ENCODE data around the gene OR11A1. TPM values are rescaled to one million over a fixed set of nuclear protein-coding genes. Genes with fewer than 3 reads are reported as not detected.

OR11A1 gene
- polyA plus RNA-seq, 2 of the 4 experiments (the other 2 are of a cell fraction), result not detected

DNA sequence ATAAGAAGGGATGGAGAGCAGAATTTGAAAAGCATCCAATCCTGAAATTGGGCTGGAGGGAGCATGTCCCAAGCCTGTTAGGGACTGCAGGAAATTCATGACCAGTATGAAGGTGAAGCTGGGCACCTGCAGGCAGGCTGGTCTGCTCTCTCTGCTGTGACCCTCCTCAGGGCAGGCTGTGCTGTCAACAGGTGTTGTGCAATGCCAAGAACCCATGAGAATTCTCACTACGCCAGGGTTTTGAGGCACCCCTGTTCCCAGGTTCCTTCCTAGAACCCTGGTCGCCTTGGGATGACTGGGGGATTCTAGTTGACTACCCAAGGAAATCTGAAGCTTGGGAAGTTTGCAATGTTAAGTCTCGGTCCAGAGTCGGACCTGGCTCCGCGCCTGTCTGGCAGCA lies 44.2 kb upstream of the OR11A1 start:
- WGBS (ENCODE audit: missing lambda C conversion rate), result 47% methylated on average over 2 of the region's 6 CpGs
- Histone ChIP-seq H3K9me3 (no peaks in the 10 kb centered on the region), H3K4me3 (no peak overlapping the region), H3K4me2 (no peak overlapping the region), H3K4me1 (no peaks in the 10 kb centered on the region), H3K27ac (no peak overlapping the region)
- no peak for DNase-seq (ENCODE audit: low read depth in 1 of 2, low spot score in 1 of 2)
- ChIA-PET CTCF (no interaction called here), POLR2A (no interaction called here)
- no peak for TF ChIP-seq POLR2AphosphoS2 (conservative IDR thresholded peaks at IDR 0.05; ENCODE audit: low read length)
- no peak for TF ChIP-seq HOXB13 (CRISPR knock-in tag; IDR thresholded peaks at IDR 0.05; ENCODE audit: low read depth)
- no peak for TF ChIP-seq RFX5 (IDR thresholded peaks at IDR 0.05)
- TF ChIP-seq ESRRA (IDR thresholded peaks at IDR 0.05; ENCODE audit: borderline replicate concordance, low read length), result no peak
- no peak for TF ChIP-seq RARB (CRISPR knock-in tag; IDR thresholded peaks at IDR 0.05)
- TF ChIP-seq CBX8 (IDR thresholded peaks at IDR 0.05), result no peak
- FAIRE-seq, result no peak
- no peak for ATAC-seq

DNA sequence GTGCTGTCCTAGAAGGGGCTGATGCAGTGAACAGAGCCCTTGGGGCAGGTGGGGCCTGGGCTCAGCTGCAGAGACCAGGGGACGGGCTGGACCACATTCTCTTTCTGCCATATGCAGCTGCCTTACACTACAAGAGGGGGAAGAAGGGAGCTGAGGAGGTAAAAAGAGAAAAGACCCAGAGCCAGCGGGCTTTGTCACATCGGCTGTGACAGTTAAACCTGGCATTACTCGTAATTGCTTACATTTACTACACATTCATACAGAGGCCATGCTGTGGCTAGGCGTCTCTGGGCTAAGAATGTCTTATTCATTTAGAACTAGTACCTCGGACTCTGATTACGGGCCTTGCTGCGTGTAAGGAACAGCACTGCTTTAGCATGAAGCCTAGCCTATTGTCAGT lies 43.7 kb upstream of the OR11A1 start:
- Histone ChIP-seq H3K4me3 (no peak overlapping the region), H3K4me2 (no peak overlapping the region), H3K27ac (no peak overlapping the region), H3K4me1 (no peaks in the 10 kb centered on the region), H3K9me3 (no peaks in the 10 kb centered on the region)
- no peak for ATAC-seq
- FAIRE-seq, result no peak
- WGBS (ENCODE audit: missing lambda C conversion rate), result 39% methylated on average over 8 of the region's 8 CpGs
- no peak for DNase-seq (ENCODE audit: low read depth in 1 of 2, low spot score in 1 of 2)
- TF ChIP-seq CTCF (IDR thresholded peaks at IDR 0.05), result no peak
- ChIA-PET CTCF (no interaction called here), POLR2A (no interaction called here)

- 39% methylated on average over 5 of the region's 5 CpGs for WGBS (ENCODE audit: missing lambda C conversion rate)
- no peak for DNase-seq (ENCODE audit: low read depth in 1 of 2, low spot score in 1 of 2)
- TF ChIP-seq NPAS2 (CRISPR knock-in tag; IDR thresholded peaks at IDR 0.05; ENCODE audit: borderline replicate concordance), result no peak
- no peak for TF ChIP-seq NFE2L2 (conservative IDR thresholded peaks at IDR 0.05; ENCODE audit: low read length)
- no peak for TF ChIP-seq SMC3 (IDR thresholded peaks at IDR 0.05)
- no peak for TF ChIP-seq USF2 (IDR thresholded peaks at IDR 0.05)
- TF ChIP-seq FOSL2 (IDR thresholded peaks at IDR 0.05), result no peak
- no peak for TF ChIP-seq FOSL2 (CRISPR knock-in tag; IDR thresholded peaks at IDR 0.05)
- TF ChIP-seq FOSB (CRISPR knock-in tag; IDR thresholded peaks at IDR 0.05), result no peak
- no peak for TF ChIP-seq MYC (IDR thresholded peaks at IDR 0.05; ENCODE audit: borderline replicate concordance, low read length)
- no peak for ATAC-seq
- Histone ChIP-seq H3K27ac (no peak overlapping the region), H3K4me3 (no peak overlapping the region), H3K4me2 (no peak overlapping the region), H3K9me3 (no peaks in the 10 kb centered on the region), H3K4me1 (no peaks in the 10 kb centered on the region)
- POLR2A ChIA-PET, result no interaction called here
- no peak for FAIRE-seq
- CTCF ChIA-PET, result no interaction called here
Measured at GRCh38 chr6:29499704-29500103, 42.8 kb upstream of the OR11A1 start.

DNA sequence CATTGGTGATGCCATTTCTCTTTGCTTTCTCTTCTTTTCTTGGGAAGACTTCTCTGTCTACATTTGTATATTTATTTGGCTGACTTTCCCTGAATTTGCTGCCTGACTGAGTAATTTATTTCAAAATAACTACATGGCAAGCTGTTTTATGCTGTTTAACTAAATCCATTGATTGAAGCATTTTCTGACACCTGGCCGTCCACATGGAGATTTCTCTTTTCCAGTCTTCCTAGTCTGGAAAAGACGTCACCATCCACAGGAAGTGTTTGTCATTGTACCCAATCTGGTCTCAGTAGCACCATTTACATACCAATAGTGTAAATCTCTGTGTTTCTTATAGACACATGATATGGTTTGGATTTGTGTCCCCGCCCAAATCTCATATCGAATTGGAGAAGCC lies 40.1 kb upstream of the OR11A1 start:
- H3K4me2 ChIP-seq, result no peak overlapping the region
- no peak for DNase-seq (ENCODE audit: low read depth in 1 of 2, low spot score in 1 of 2)
- ChIA-PET POLR2A (no interaction called here), CTCF (no interaction called here)
- FAIRE-seq, result no peak
- H3K27ac ChIP-seq, result no peak overlapping the region
- H3K4me3 ChIP-seq, result no peak overlapping the region
- TF ChIP-seq KDM1A (IDR thresholded peaks at IDR 0.05; ENCODE audit: low read depth), result no peak
- TF ChIP-seq HOXA7 (CRISPR knock-in tag; IDR thresholded peaks at IDR 0.05), result no peak
- no peak for TF ChIP-seq MAFK (IDR thresholded peaks at IDR 0.05; ENCODE audit: partially characterized antibody)
- TF ChIP-seq NPAS2 (CRISPR knock-in tag; IDR thresholded peaks at IDR 0.05; ENCODE audit: borderline replicate concordance), result no peak
- no peak for TF ChIP-seq HEYL (CRISPR knock-in tag; IDR thresholded peaks at IDR 0.05)
- TF ChIP-seq FOSL2 (IDR thresholded peaks at IDR 0.05), result no peak
- no peak for TF ChIP-seq FOSL2 (CRISPR knock-in tag; IDR thresholded peaks at IDR 0.05)
- TF ChIP-seq CBX2 (IDR thresholded peaks at IDR 0.05; ENCODE audit: borderline replicate concordance, low read depth), result no peak
- no peak for TF ChIP-seq EHF (CRISPR knock-in tag; IDR thresholded peaks at IDR 0.05)
- TF ChIP-seq CHD2 (IDR thresholded peaks at IDR 0.05; ENCODE audit: low read length, partially characterized antibody), result no peak
- H3K9me3 ChIP-seq, result no peaks in the 10 kb centered on the region
- no peak for ATAC-seq
- H3K4me1 ChIP-seq, result no peaks in the 10 kb centered on the region
- 13% methylated on average over 4 of the region's 4 CpGs for WGBS (ENCODE audit: missing lambda C conversion rate)
